Glutamatergic neuron (in vitro differentiated cells): Measurements from ENCODE around the gene CFDP1. TPM values are rescaled to one million over a fixed set of nuclear protein-coding genes. Genes with fewer than 3 reads are reported as not detected.

ENCODE experiments used
- DNase-seq: peaks from one replicate; pipeline ENCODE4 v3.0.0; 2022
- H3K27ac Mint-ChIP-seq: one replicate; pipeline ENCODE4 v1.8.0; 2020; ENCODE audit warnings: mild to moderate bottlenecking, mixed read lengths, inconsistent platforms; ENCODE audit not compliant: unreplicated experiment
- H3K27me3 Mint-ChIP-seq: one replicate; pipeline ENCODE4 v1.8.0; 2020; ENCODE audit warnings: mild to moderate bottlenecking, moderate library complexity, mixed read lengths, inconsistent platforms; ENCODE audit not compliant: unreplicated experiment
- H3K36me3 Mint-ChIP-seq: one replicate; pipeline ENCODE4 v1.8.0; 2020; ENCODE audit warnings: mild to moderate bottlenecking, mixed read lengths, inconsistent platforms; ENCODE audit not compliant: unreplicated experiment
- H3K4me1 Mint-ChIP-seq: one replicate; pipeline ENCODE4 v1.8.0; 2020; ENCODE audit warnings: mild to moderate bottlenecking, low read depth, mixed read lengths, inconsistent platforms; ENCODE audit not compliant: unreplicated experiment
- H3K4me3 Mint-ChIP-seq: one replicate; pipeline ENCODE4 v1.8.0; 2020; ENCODE audit warnings: mild to moderate bottlenecking, mixed read lengths, inconsistent platforms; ENCODE audit not compliant: unreplicated experiment
- H3K9me3 Mint-ChIP-seq: one replicate; pipeline ENCODE4 v1.8.0; 2020; ENCODE audit warnings: mild to moderate bottlenecking, moderate library complexity, mixed read lengths, inconsistent platforms; ENCODE audit not compliant: unreplicated experiment
- total RNA-seq: library from RNA; stranded (reverse); fragmentation: NEBNext Ultra II Directional; extraction: Animal tissue kit (Norgen Biotek cat#: 25700); gene quantifications from one replicate; pipeline ENCODE4 v1.2.1, GENCODE V29; 2021; ENCODE audit not compliant: unreplicated experiment
- TF ChIP-seq, protein P1 (sequence below): fragments of 200-600 bp; sonication (generic); IDR thresholded peaks from one replicate; pipeline ENCODE4 v1.5.0; 2021; ENCODE audit not compliant: partially characterized antibody, unreplicated experiment

Gene CFDP1
- total RNA-seq, 1 donor from 2014 or later: 60.1 TPM

DNA sequence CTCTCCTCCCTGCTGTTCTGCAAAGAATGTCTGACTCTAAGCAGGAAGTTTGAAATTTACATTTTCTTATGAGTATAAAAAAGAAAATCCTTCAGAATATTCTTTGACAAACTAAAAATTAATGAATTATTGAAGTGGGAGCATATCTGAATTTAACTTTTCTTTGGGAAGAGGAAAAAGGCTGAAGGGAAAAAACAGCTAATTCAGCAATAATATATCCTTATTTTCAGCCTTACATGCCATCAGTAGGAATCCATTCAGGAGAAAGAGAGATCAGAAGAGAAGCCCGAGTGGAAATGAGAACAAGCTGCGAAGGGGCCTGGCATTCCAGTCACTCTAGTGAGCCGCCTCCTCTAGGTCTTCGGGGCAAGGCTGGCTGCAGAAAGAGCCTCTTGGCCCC is 140.1 kb downstream of the CFDP1 start:
- Mint-ChIP-seq H3K27ac (no peak overlapping the region), H3K4me1 (peaks cover 30% of the 10 kb centered on the region), H3K27me3 (peaks cover 6% of the 10 kb centered on the region), H3K9me3 (peaks cover 6% of the 10 kb centered on the region), H3K36me3 (no peaks in the 10 kb centered on the region), H3K4me3 (no peak overlapping the region)
- TF ChIP-seq, protein P1, sequence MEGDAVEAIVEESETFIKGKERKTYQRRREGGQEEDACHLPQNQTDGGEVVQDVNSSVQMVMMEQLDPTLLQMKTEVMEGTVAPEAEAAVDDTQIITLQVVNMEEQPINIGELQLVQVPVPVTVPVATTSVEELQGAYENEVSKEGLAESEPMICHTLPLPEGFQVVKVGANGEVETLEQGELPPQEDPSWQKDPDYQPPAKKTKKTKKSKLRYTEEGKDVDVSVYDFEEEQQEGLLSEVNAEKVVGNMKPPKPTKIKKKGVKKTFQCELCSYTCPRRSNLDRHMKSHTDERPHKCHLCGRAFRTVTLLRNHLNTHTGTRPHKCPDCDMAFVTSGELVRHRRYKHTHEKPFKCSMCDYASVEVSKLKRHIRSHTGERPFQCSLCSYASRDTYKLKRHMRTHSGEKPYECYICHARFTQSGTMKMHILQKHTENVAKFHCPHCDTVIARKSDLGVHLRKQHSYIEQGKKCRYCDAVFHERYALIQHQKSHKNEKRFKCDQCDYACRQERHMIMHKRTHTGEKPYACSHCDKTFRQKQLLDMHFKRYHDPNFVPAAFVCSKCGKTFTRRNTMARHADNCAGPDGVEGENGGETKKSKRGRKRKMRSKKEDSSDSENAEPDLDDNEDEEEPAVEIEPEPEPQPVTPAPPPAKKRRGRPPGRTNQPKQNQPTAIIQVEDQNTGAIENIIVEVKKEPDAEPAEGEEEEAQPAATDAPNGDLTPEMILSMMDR: no peak
- DNase-seq: no peak

DNA sequence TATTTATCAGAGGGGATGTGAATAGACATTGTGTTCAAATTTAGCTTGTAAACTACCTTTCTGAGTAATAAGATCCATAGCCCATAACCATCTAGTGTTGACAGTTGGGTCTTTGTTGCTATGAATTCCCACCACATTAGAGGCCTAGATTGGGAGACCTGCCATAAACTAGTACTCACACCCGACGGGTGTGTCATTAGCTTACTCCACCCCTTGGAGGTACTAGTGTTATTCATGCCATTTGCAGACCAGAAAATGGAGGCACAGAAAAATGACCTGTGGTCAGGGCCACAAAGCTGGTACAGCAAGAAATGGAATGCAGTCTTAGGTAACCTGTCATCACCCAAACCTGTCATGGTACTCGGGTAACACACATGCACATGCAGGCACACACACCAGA is 140.6 kb downstream of the CFDP1 start:
- DNase-seq: no peak
- H3K4me3 Mint-ChIP-seq: no peak overlapping the region
- no peak overlapping the region for H3K27ac Mint-ChIP-seq
- peaks cover 28% of the 10 kb centered on the region for H3K4me1 Mint-ChIP-seq
- H3K36me3 Mint-ChIP-seq: no peaks in the 10 kb centered on the region
- peaks cover 6% of the 10 kb centered on the region for H3K9me3 Mint-ChIP-seq
- peaks cover 5% of the 10 kb centered on the region for H3K27me3 Mint-ChIP-seq
- TF ChIP-seq, protein P1: no peak

GRCh38 chr16:75289189-75289588 is 144.1 kb downstream of the CFDP1 start:
- peaks cover 28% of the 10 kb centered on the region for H3K4me1 Mint-ChIP-seq
- H3K9me3 Mint-ChIP-seq: peaks cover 7% of the 10 kb centered on the region
- DNase-seq: no peak
- TF ChIP-seq, protein P1: no peak
- peaks cover 6% of the 10 kb centered on the region for H3K27me3 Mint-ChIP-seq
- H3K4me3 Mint-ChIP-seq: no peak overlapping the region
- H3K36me3 Mint-ChIP-seq: no peaks in the 10 kb centered on the region
- peak overlapping the region; percentile 92 for H3K27ac Mint-ChIP-seq

DNA sequence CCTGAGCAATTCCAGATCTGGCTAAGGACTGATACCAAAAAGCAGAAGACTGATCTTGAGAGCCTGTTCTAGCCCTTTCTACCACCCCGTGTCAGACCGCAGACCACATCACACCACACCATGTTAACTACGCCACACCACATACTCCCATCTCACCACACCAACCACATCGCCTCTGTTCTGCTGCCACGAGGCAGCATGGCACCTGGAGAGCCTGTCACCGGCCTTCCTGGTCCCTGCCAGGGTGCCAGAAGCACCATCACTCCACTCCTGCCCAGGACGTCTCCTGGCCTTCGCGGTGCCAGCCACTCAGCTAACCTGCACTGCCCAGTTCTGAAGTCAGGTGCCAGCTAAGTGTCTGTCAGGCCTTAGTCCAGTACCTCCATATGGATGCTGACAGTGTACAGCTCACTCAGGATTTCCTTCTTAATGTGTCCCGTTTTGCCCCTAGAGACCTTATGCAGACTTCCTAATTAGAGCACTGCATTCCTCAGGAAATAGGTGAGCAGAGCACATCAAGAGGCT is 144.6 kb downstream of the CFDP1 start:
- Mint-ChIP-seq H3K4me1 (peaks cover 22% of the 10 kb centered on the region), H3K4me3 (peak overlapping the region; percentile 48), H3K36me3 (no peaks in the 10 kb centered on the region), H3K9me3 (peaks cover 7% of the 10 kb centered on the region), H3K27ac (peak overlapping the region; percentile 92), H3K27me3 (peaks cover 6% of the 10 kb centered on the region)
- no peak for DNase-seq
- TF ChIP-seq, protein P1: no peak

DNA sequence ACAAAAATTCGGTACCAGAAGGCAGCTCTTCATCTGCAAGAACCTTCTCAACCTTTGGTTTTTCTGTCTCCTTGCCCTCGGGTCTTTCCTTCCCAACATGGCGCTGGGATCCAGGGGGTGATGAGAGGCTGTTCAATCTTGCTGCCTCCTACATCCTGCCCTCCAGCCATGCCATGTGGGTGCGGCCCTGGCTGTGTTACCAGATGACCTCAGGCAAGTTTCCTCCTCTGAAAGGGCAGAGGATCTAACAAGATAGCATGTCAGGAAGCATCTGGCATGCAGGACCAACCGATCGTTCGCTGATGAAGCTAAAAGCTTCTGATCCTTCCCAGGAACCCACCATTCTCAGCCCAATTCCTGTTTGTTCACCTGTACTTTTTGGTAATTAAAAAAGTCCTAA is 145.1 kb downstream of the CFDP1 start:
- peak overlapping the region; percentile 48 for H3K4me3 Mint-ChIP-seq
- peak overlapping the region; percentile 92 for H3K27ac Mint-ChIP-seq
- H3K4me1 Mint-ChIP-seq: peaks cover 22% of the 10 kb centered on the region
- TF ChIP-seq, protein P1: no peak
- H3K36me3 Mint-ChIP-seq: no peaks in the 10 kb centered on the region
- DNase-seq: no peak
- H3K27me3 Mint-ChIP-seq: peaks cover 6% of the 10 kb centered on the region
- H3K9me3 Mint-ChIP-seq: peaks cover 8% of the 10 kb centered on the region
